Brain microvascular endothelial cell (primary cell): ENCODE results near the gene TMEM108.

Experiments
- DNase-seq: peaks from one replicate; pipeline ENCODE4 v3.0.0-alpha.2; 2020
- H3K27ac ChIP-seq: fragments of 250-450 bp; sonication (Bioruptor Pico); 2 replicates; pipeline ENCODE4 v1.5.1; 2020; ENCODE audit warnings: mild to moderate bottlenecking, moderate library complexity
- H3K27me3 ChIP-seq: fragments of 250-450 bp; sonication (Bioruptor Pico); replicated peaks from 2 replicates; pipeline ENCODE4 v1.5.1; 2020; ENCODE audit warnings: mild to moderate bottlenecking
- H3K36me3 ChIP-seq: fragments of 250-450 bp; sonication (Bioruptor Pico); replicated peaks from 2 replicates; pipeline ENCODE4 v1.5.1; 2020; ENCODE audit warnings: mild to moderate bottlenecking
- H3K4me3 ChIP-seq: 2 replicates; pipeline ENCODE4 v1.5.1; 2011; ENCODE audit warnings: low read depth, mild to moderate bottlenecking, control low read depth, low read length, moderate library complexity
- CTCF ChIP-seq: IDR thresholded peaks from 2 replicates; pipeline ENCODE4 v1.5.1; 2011; ENCODE audit warnings: low read depth, mild to moderate bottlenecking, moderate library complexity, low read length, control low read depth, inconsistent platforms; ENCODE audit errors: missing control alignments
- in situ Hi-C: cut with HindIII; loops from 2 replicates; pipeline ENCODE4 v1.10.0; 2017; ENCODE audit warnings: low sequenced_read_pairs, low pct_ligation_motif_present

The TMEM108 gene

GRCh38 chr3:133445108-133445507 is 406.9 kb downstream of the TMEM108 start:
- no peak for DNase-seq
- in situ Hi-C loops: no loop called here
- H3K36me3 ChIP-seq: no peaks in the 10 kb centered on the region
- TF ChIP-seq CTCF: no peak
- H3K27ac ChIP-seq: no peak overlapping the region
- H3K27me3 ChIP-seq: no peaks in the 10 kb centered on the region
- H3K4me3 ChIP-seq: no peak overlapping the region
